ENCODE measurements around the gene FER. TPM values are rescaled to one million over a fixed set of nuclear protein-coding genes. Genes with fewer than 3 reads are reported as not detected.
"Not testable (repeated sequence)": the region's sequence is repeated elsewhere in the genome, so short reads cannot be mapped to it uniquely, and the experiment has no call there.

The FER gene
- polyA plus RNA-seq, 3 donors, result 2.4 to 14.7 (median 6.2) TPM

DNA sequence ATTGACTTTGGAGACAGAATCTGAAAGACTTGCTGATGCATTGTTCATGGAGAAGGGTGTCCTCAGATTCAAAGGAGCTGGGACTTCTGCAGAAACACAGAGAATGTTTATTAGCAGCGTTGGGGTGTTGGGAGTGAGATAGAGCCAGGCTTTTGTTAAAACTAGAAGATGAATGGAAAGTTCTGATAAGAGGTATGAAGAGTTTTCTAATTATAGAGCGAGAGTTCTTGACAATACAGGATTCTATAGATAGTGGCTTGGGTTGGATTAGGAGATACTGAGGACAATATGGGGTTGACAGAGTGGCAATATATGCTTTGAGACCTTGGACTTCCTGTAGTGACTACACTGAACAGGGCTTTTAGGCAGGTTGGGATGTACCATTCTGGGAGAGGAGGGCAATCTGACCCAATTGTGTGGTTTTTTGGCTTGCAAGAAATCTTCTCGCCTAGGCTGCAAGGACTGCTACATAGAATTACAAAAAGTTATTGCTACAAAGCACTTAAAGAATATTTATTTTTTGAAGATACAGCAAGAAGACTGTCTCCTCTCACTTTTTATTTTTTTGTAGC is 83.1 kb downstream of the FER start:
- no peaks in the 10 kb centered on the region for H3K79me2 ChIP-seq (ENCODE audit: insufficient read depth, low read length)
- H3K4me1 ChIP-seq (ENCODE audit: control insufficient read depth in 1 of 2, insufficient read depth in 2 of 2, low read length in 2 of 2), result no peaks in the 10 kb centered on the region
- H3K27ac ChIP-seq (ENCODE audit: low read depth in 1 of 2, low read length in 2 of 2), result no peak overlapping the region
- H2AFZ ChIP-seq (ENCODE audit: insufficient read depth, low read depth, low read length, poor library complexity, severe bottlenecking), result no peak overlapping the region
- H3K27me3 ChIP-seq (ENCODE audit: control insufficient read depth in 2 of 2, insufficient read depth in 2 of 2, low read length in 2 of 2), result no peaks in the 10 kb centered on the region
- no peak overlapping the region for H3K9ac ChIP-seq (ENCODE audit: insufficient read depth, low read length, poor library complexity, severe bottlenecking)
- no peak overlapping the region for H3K4me3 ChIP-seq (replicated peaks in 1 of 3; ENCODE audit: low read depth in 2 of 3, low read length in 3 of 3)
- Mint-ChIP-seq H3K27me3 (ENCODE audit: low read depth in 3 of 3) (no peaks in the 10 kb centered on the region), H3K4me3 (no peak overlapping the region), H3K9me3 (peaks cover 0 to 2% (median 0%) of the 10 kb centered on the region in 7 donors), H3K27ac (no peak overlapping the region), H3K36me3 (peaks cover 1 to 12% of the 10 kb centered on the region in 2 donors), H3K4me1 (no peaks in the 10 kb centered on the region)
- no peak overlapping the region for H3K4me2 ChIP-seq (replicated peaks; ENCODE audit: extremely low read depth, low read length, poor library complexity, severe bottlenecking)
- H3K9me3 ChIP-seq (replicated peaks in 1 of 2; ENCODE audit: control insufficient read depth in 1 of 2, insufficient read depth in 1 of 2, low read length in 2 of 2), result no peaks in the 10 kb centered on the region
- intact Hi-C loops (cut with micrococcal nuclease), result no loop called here
- 94% methylated on average over 2 of the region's 3 CpGs for WGBS (ENCODE audit: insufficient coverage)
- no peak for DNase-seq
- peaks cover 0 to 4% of the 10 kb centered on the region in 2 donors for H3K36me3 ChIP-seq (replicated peaks in 1 of 2; ENCODE audit: control insufficient read depth in 1 of 2, insufficient read depth in 2 of 2, low read length in 2 of 2)
- no peaks in the 10 kb centered on the region for H4K20me1 ChIP-seq (ENCODE audit: insufficient read depth, low read length)
- TF ChIP-seq, protein P1, sequence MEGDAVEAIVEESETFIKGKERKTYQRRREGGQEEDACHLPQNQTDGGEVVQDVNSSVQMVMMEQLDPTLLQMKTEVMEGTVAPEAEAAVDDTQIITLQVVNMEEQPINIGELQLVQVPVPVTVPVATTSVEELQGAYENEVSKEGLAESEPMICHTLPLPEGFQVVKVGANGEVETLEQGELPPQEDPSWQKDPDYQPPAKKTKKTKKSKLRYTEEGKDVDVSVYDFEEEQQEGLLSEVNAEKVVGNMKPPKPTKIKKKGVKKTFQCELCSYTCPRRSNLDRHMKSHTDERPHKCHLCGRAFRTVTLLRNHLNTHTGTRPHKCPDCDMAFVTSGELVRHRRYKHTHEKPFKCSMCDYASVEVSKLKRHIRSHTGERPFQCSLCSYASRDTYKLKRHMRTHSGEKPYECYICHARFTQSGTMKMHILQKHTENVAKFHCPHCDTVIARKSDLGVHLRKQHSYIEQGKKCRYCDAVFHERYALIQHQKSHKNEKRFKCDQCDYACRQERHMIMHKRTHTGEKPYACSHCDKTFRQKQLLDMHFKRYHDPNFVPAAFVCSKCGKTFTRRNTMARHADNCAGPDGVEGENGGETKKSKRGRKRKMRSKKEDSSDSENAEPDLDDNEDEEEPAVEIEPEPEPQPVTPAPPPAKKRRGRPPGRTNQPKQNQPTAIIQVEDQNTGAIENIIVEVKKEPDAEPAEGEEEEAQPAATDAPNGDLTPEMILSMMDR (IDR thresholded peaks at IDR 0.05), result no peak

DNA sequence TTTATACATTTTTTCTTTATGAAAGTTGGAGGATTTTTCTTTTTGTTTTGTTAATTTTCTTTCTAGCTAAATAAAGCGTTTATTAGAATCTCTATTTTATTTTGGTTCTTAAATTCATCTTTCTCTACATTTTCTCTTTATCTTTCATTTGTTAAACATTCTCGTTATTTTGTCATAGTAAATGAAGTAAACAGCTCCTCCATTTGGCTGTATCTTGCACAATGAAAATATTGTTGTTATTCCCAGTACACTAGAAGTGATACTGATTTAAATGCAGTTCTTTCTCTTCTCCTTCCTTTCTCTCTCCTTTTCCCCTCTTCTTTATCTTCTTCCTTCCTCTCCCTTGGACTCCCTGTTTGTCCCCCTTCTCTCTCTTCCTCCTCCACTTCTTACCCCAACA is 88.8 kb downstream of the FER start:
- peaks cover 12 to 21% of the 10 kb centered on the region in 2 donors for H3K36me3 Mint-ChIP-seq
- no peaks in the 10 kb centered on the region for H3K4me1 Mint-ChIP-seq
- H3K9me3 ChIP-seq (replicated peaks in 1 of 2; ENCODE audit: control insufficient read depth in 1 of 2, insufficient read depth in 1 of 2, low read length in 2 of 2), result no peaks in the 10 kb centered on the region
- peaks cover 0 to 6% (median 2%) of the 10 kb centered on the region in 7 donors for H3K9me3 Mint-ChIP-seq
- no peak overlapping the region for H3K4me3 ChIP-seq (replicated peaks in 1 of 3; ENCODE audit: low read depth in 2 of 3, low read length in 3 of 3)
- H3K79me2 ChIP-seq (ENCODE audit: insufficient read depth, low read length), result no peaks in the 10 kb centered on the region
- H3K27ac Mint-ChIP-seq, result no peak overlapping the region
- TF ChIP-seq, protein P1 (IDR thresholded peaks at IDR 0.05), result no peak
- H3K36me3 ChIP-seq (replicated peaks in 1 of 2; ENCODE audit: control insufficient read depth in 1 of 2, insufficient read depth in 2 of 2, low read length in 2 of 2), result peaks cover 0 to 5% of the 10 kb centered on the region in 2 donors
- H3K27me3 ChIP-seq (ENCODE audit: control insufficient read depth in 2 of 2, insufficient read depth in 2 of 2, low read length in 2 of 2), result no peaks in the 10 kb centered on the region
- no peak overlapping the region for H3K27ac ChIP-seq (ENCODE audit: low read depth in 1 of 2, low read length in 2 of 2)
- H3K27me3 Mint-ChIP-seq (ENCODE audit: low read depth in 3 of 3), result no peaks in the 10 kb centered on the region
- no peak overlapping the region for H2AFZ ChIP-seq (ENCODE audit: insufficient read depth, low read depth, low read length, poor library complexity, severe bottlenecking)
- no CpG with 5 or more reads among the region's 2 CpGs for WGBS (ENCODE audit: insufficient coverage)
- H3K4me2 ChIP-seq (replicated peaks; ENCODE audit: extremely low read depth, low read length, poor library complexity, severe bottlenecking), result no peak overlapping the region
- no peak overlapping the region for H3K9ac ChIP-seq (ENCODE audit: insufficient read depth, low read length, poor library complexity, severe bottlenecking)
- DNase-seq, result no peak
- H3K4me1 ChIP-seq (ENCODE audit: control insufficient read depth in 1 of 2, insufficient read depth in 2 of 2, low read length in 2 of 2), result no peaks in the 10 kb centered on the region
- intact Hi-C loops (cut with micrococcal nuclease), result no loop called here
- H3K4me3 Mint-ChIP-seq, result no peak overlapping the region
- no peaks in the 10 kb centered on the region for H4K20me1 ChIP-seq (ENCODE audit: insufficient read depth, low read length)

DNA sequence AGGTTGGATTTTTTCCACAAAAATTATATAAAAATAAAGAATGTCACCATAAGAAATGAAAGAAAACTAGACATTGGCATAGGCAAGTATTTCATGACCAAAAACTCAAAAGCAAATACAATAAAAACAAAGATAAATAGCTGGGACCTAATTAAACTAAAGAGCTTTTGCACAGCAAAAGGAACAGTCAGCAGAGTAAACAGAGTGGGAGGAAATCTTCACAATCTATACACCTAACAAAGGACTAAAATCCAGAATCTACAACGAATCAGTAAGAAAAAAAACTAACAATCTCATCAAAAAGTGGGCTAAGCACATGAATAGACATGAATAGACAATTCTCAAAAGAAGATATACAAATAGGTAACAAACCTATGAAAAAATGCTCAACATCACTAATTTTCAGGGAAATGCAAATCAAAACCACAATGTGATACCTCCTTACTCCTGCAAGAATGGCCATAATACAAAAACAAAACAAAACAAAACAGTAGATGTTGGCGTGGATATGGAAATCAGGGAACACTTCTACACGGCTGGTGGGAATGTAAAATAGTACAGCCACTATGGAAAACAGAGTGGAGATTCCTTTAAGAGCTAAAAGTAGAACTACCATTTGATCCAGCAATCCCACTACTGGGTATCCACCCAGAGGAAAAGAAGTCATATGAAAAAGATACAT is 94.7 kb downstream of the FER start:
- H2AFZ ChIP-seq (ENCODE audit: insufficient read depth, low read depth, low read length, poor library complexity, severe bottlenecking); H3K4me3 ChIP-seq (replicated peaks in 1 of 3; ENCODE audit: low read depth in 2 of 3, low read length in 3 of 3); H3K27me3 Mint-ChIP-seq (ENCODE audit: low read depth in 3 of 3); H3K4me1 ChIP-seq (ENCODE audit: control insufficient read depth in 1 of 2, insufficient read depth in 2 of 2, low read length in 2 of 2); H3K9me3 ChIP-seq (replicated peaks in 1 of 2; ENCODE audit: control insufficient read depth in 1 of 2, insufficient read depth in 1 of 2, low read length in 2 of 2); H3K9ac ChIP-seq (ENCODE audit: insufficient read depth, low read length, poor library complexity, severe bottlenecking); H3K4me3 Mint-ChIP-seq; H3K27me3 ChIP-seq (ENCODE audit: control insufficient read depth in 2 of 2, insufficient read depth in 2 of 2, low read length in 2 of 2); H3K4me1 Mint-ChIP-seq; H3K27ac ChIP-seq (ENCODE audit: low read depth in 1 of 2, low read length in 2 of 2); H3K27ac Mint-ChIP-seq; H3K79me2 ChIP-seq (ENCODE audit: insufficient read depth, low read length); H3K4me2 ChIP-seq (replicated peaks; ENCODE audit: extremely low read depth, low read length, poor library complexity, severe bottlenecking); H3K36me3 ChIP-seq (replicated peaks in 1 of 2; ENCODE audit: control insufficient read depth in 1 of 2, insufficient read depth in 2 of 2, low read length in 2 of 2); intact Hi-C loops (cut with micrococcal nuclease); DNase-seq; H4K20me1 ChIP-seq (ENCODE audit: insufficient read depth, low read length): not testable (repeated sequence)
- Mint-ChIP-seq H3K9me3 (peaks cover 1 to 11% (median 6%) of the 10 kb centered on the region in 7 donors), H3K36me3 (peaks cover 19 to 21% of the 10 kb centered on the region in 2 donors)
- no CpG with 5 or more reads among the region's 3 CpGs for WGBS (ENCODE audit: insufficient coverage)

Measured in CD14-positive monocyte (primary cell).